Measurements from ENCODE around the gene SLC4A5. TPM values are rescaled to one million over a fixed set of nuclear protein-coding genes. Genes with fewer than 3 reads are reported as not detected.

The SLC4A5 gene
- polyA plus RNA-seq, 2 of the 4 experiments (the other 2 are of a cell fraction) = 0.50 to 1.1 TPM

GRCh38 chr2:74262681-74263080 lies 80.5 kb downstream of the SLC4A5 start:
- no peak for DNase-seq (ENCODE audit: low read depth in 1 of 2, low spot score in 1 of 2)
- no peak for FAIRE-seq
- H3K4me3 ChIP-seq = no peak overlapping the region
- CTCF ChIA-PET = interaction anchor here (1.6 to 5.6 kb wide), 3 partner anchors 9 to 16 kb away, joined by 4 to 69 read pairs (median 24); no protein-coding TSS in a partner anchor
- no peak overlapping the region for H3K4me2 ChIP-seq
- 0 out of 3 replicates have a peak, but pooled peaks cover 4% of the 10 kb centered on the region for H3K4me1 ChIP-seq
- POLR2A ChIA-PET = no interaction called here
- no peak for TF ChIP-seq MAZ (IDR thresholded peaks at IDR 0.05; ENCODE audit: borderline replicate concordance, low read depth, low read length)
- TF ChIP-seq CBX2 (IDR thresholded peaks at IDR 0.05; ENCODE audit: borderline replicate concordance, low read depth) = no peak
- no peak for TF ChIP-seq RAD21 (conservative IDR thresholded peaks at IDR 0.05 in 1 of 2, IDR thresholded peaks at IDR 0.05 in 1 of 2)
- no peak for TF ChIP-seq ZNF302 (CRISPR knock-in tag; IDR thresholded peaks at IDR 0.05)
- no peak for TF ChIP-seq RARB (CRISPR knock-in tag; IDR thresholded peaks at IDR 0.05)
- no peak for TF ChIP-seq EHF (CRISPR knock-in tag; IDR thresholded peaks at IDR 0.05)
- no peak overlapping the region for H3K27ac ChIP-seq
- H3K9me3 ChIP-seq = no peaks in the 10 kb centered on the region
- ATAC-seq = no peak
- WGBS (ENCODE audit: missing lambda C conversion rate) = 88% methylated on average over 6 of the region's 6 CpGs

GRCh38 chr2:74261204-74261864 lies 81.9 kb downstream of the SLC4A5 start:
- TF ChIP-seq CTCF (IDR thresholded peaks at IDR 0.05) (peak; percentile 64), RAD21 (conservative IDR thresholded peaks at IDR 0.05 in 1 of 2, IDR thresholded peaks at IDR 0.05 in 1 of 2) (peak; percentile 64 to 80), NR3C1 (IDR thresholded peaks at IDR 0.05) (no peak), SMC3 (IDR thresholded peaks at IDR 0.05) (peak; percentile 30; the same call in 2 of the 3 replicates), HES2 (IDR thresholded peaks at IDR 0.05) (no peak)
- Histone ChIP-seq H3K4me1 (no peaks in the 10 kb centered on the region), H3K9me3 (no peaks in the 10 kb centered on the region), H3K4me2 (no peak overlapping the region), H3K4me3 (no peak overlapping the region), H3K27ac (no peak overlapping the region)
- 39% methylated on average over 6 of the region's 6 CpGs for WGBS (ENCODE audit: missing lambda C conversion rate)
- CTCF ChIA-PET = interaction anchor here (0.5 to 5.6 kb wide), 17 partner anchors 10 to 501 kb away, joined by 3 to 69 read pairs (median 4); no protein-coding TSS in a partner anchor
- DNase-seq (ENCODE audit: low read depth in 1 of 2, low spot score in 1 of 2) = peak; percentile 50 to 52
- peak; percentile 79 to 88 for ATAC-seq
- POLR2A ChIA-PET = no interaction called here
- FAIRE-seq = no peak

GRCh38 chr2:74260495-74260894 lies 82.7 kb downstream of the SLC4A5 start:
- ChIA-PET CTCF (interaction anchor here (0.6 to 5.6 kb wide), 9 partner anchors 11 to 131 kb away, joined by 3 to 69 read pairs (median 4); no protein-coding TSS in a partner anchor), POLR2A (no interaction called here)
- 71% methylated on average over 2 of the region's 2 CpGs for WGBS (ENCODE audit: missing lambda C conversion rate)
- no peaks in the 10 kb centered on the region for H3K9me3 ChIP-seq
- H3K4me1 ChIP-seq = no peaks in the 10 kb centered on the region
- no peak overlapping the region for H3K4me3 ChIP-seq
- DNase-seq (ENCODE audit: low read depth in 1 of 2, low spot score in 1 of 2) (no peak), FAIRE-seq (no peak), ATAC-seq (no peak)
- no peak overlapping the region for H3K4me2 ChIP-seq
- no peak overlapping the region for H3K27ac ChIP-seq
- TF ChIP-seq BCL3 (IDR thresholded peaks at IDR 0.05) = no peak
- TF ChIP-seq CHD2 (IDR thresholded peaks at IDR 0.05; ENCODE audit: low read length, partially characterized antibody) = no peak
- no peak for TF ChIP-seq ESRRA (IDR thresholded peaks at IDR 0.05; ENCODE audit: borderline replicate concordance, low read length)
- no peak for TF ChIP-seq MAZ (IDR thresholded peaks at IDR 0.05; ENCODE audit: borderline replicate concordance, low read depth, low read length)
- TF ChIP-seq HES2 (IDR thresholded peaks at IDR 0.05) = no peak
- TF ChIP-seq GATA3 (IDR thresholded peaks at IDR 0.05; ENCODE audit: borderline replicate concordance) = no peak
- TF ChIP-seq ZNF302 (CRISPR knock-in tag; IDR thresholded peaks at IDR 0.05) = no peak
- no peak for TF ChIP-seq CTCF (IDR thresholded peaks at IDR 0.05)
- TF ChIP-seq PBX3 (IDR thresholded peaks at IDR 0.05) = no peak
- no peak for TF ChIP-seq CBX2 (IDR thresholded peaks at IDR 0.05; ENCODE audit: borderline replicate concordance, low read depth)
- no peak for TF ChIP-seq POLR2A (IDR thresholded peaks at IDR 0.05; ENCODE audit: low read length)
- no peak for TF ChIP-seq RFX5 (IDR thresholded peaks at IDR 0.05)
- no peak for TF ChIP-seq NPAS2 (CRISPR knock-in tag; IDR thresholded peaks at IDR 0.05; ENCODE audit: borderline replicate concordance)
- TF ChIP-seq POLR2AphosphoS2 (conservative IDR thresholded peaks at IDR 0.05; ENCODE audit: low read length) = no peak
- no peak for TF ChIP-seq USF2 (IDR thresholded peaks at IDR 0.05)
- TF ChIP-seq ATOH8 (CRISPR knock-in tag; IDR thresholded peaks at IDR 0.05; ENCODE audit: low read depth) = no peak
- TF ChIP-seq HEYL (CRISPR knock-in tag; IDR thresholded peaks at IDR 0.05) = no peak
- no peak for TF ChIP-seq TP53 (CRISPR knock-in tag; IDR thresholded peaks at IDR 0.05)

Measured in A549 (cell line).